Measurements from ENCODE around the gene ARG1.

- no peak for TF ChIP-seq SP1 (IDR thresholded peaks at IDR 0.05)
- TF ChIP-seq L3MBTL2 (conservative IDR thresholded peaks at IDR 0.05): no peak
- no peak for TF ChIP-seq ELF4 (IDR thresholded peaks at IDR 0.05)
- no peak for TF ChIP-seq PKNOX1 (IDR thresholded peaks at IDR 0.05)
- no peak for TF ChIP-seq FOXM1 (IDR thresholded peaks at IDR 0.05; ENCODE audit: borderline replicate concordance)
- no peak for TF ChIP-seq SUZ12 (IDR thresholded peaks at IDR 0.05)
- no peak for TF ChIP-seq HDGF (IDR thresholded peaks at IDR 0.05; ENCODE audit: borderline replicate concordance)
- TF ChIP-seq TARDBP (IDR thresholded peaks at IDR 0.05): no peak
- no peak for TF ChIP-seq FOXK2 (IDR thresholded peaks at IDR 0.05)
- TF ChIP-seq LEF1 (IDR thresholded peaks at IDR 0.05; ENCODE audit: borderline replicate concordance): no peak
Measured at GRCh38 chr6:131613296-131613925, 40.4 kb downstream of the ARG1 start.

Data from HEK293T (cell line).